NCI-H510A treated with DMSO at 0.1 percent for 48 hours (cell line): ENCODE measurements around the gene LMF2.
"Not testable (repeated sequence)": the region's sequence is repeated elsewhere in the genome, so short reads cannot be mapped to it uniquely, and the experiment has no call there.

ENCODE experiments used
- DNase-seq: peaks from one replicate; lab custom pipeline; 2025; lab: John Stamatoyannopoulos, UW

The LMF2 gene

GRCh38 chr22:50535113-50535512 is 27.6 kb upstream of the LMF2 start:
- no peak for DNase-seq

- DNase-seq: not testable (repeated sequence)
Observed at GRCh38 chr22:50533856-50534711, 26.6 kb upstream of the LMF2 start.

- DNase-seq: no peak
Observed at GRCh38 chr22:50532824-50533796, 25.6 kb upstream of the LMF2 start.

GRCh38 chr22:50531962-50532674 is 24.6 kb upstream of the LMF2 start:
- peak; percentile 15 for DNase-seq

GRCh38 chr22:50531546-50531961 is 24.1 kb upstream of the LMF2 start:
- DNase-seq: no peak

- DNase-seq: peak; percentile 26
Observed at GRCh38 chr22:50530877-50531545, 23.5 kb upstream of the LMF2 start.

GRCh38 chr22:50530580-50530876 is 23.0 kb upstream of the LMF2 start:
- DNase-seq: no peak

- no peak for DNase-seq
Observed at GRCh38 chr22:50529897-50530579, 22.5 kb upstream of the LMF2 start, which contains the start of gene TYMP. Gene TYMP, minus strand, starts transcription at chr22:50530012. Its CDS starts 303 bp downstream, at chr22:50529709.

- DNase-seq: no peak
Observed at GRCh38 chr22:50529416-50529896, 22.0 kb upstream of the LMF2 start.

GRCh38 chr22:50528682-50529415 is 21.3 kb upstream of the LMF2 start:
- DNase-seq: no peak

GRCh38 chr22:50527921-50528681 is 20.6 kb upstream of the LMF2 start:
- no peak for DNase-seq

- DNase-seq: peak; percentile 35
Observed at GRCh38 chr22:50526834-50527801, 19.6 kb upstream of the LMF2 start.

- peak; percentile 38 for DNase-seq
Observed at GRCh38 chr22:50526108-50526833, 18.8 kb upstream of the LMF2 start.

GRCh38 chr22:50525858-50526107 is 18.3 kb upstream of the LMF2 start:
- no peak for DNase-seq

GRCh38 chr22:50525104-50525857 is 17.8 kb upstream of the LMF2 start, which contains the start of gene SCO2:
Gene SCO2, minus strand, starts transcription at chr22:50525598. Its CDS starts 1,187 bp downstream, at chr22:50524411.
- peak; percentile 75 for DNase-seq

GRCh38 chr22:50524676-50525103 is 17.2 kb upstream of the LMF2 start:
- no peak for DNase-seq
